Measurements from ENCODE around the gene PCIF1. TPM values are rescaled to one million over a fixed set of nuclear protein-coding genes. Genes with fewer than 3 reads are reported as not detected.

The PCIF1 gene
- total and polyA plus RNA-seq, 2 experiments from 2014 or later, result 5.3 to 24.3 TPM

- Histone ChIP-seq H3K36me3 (ENCODE audit: low read depth) (peaks cover 14% of the 10 kb centered on the region), H3K27ac (peak overlapping the region; percentile 99), H3K9me2 (ENCODE audit: insufficient read depth) (no peaks in the 10 kb centered on the region), H3K4me3 (peak overlapping the region; percentile 91), H4K20me1 (ENCODE audit: insufficient read depth) (no peaks in the 10 kb centered on the region), H3K9me3 (ENCODE audit: low read depth) (no peaks in the 10 kb centered on the region), H3K9ac (peak overlapping the region; percentile 98), H2AFZ (peak overlapping the region; percentile 65; the same call in 1 of the 2 replicates), H3K79me2 (ENCODE audit: insufficient read depth) (peaks cover 34% of the 10 kb centered on the region), H3K4me2 (ENCODE audit: unreplicated experiment) (peak overlapping the region; percentile 73), H3K27me3 (replicated peaks; ENCODE audit: insufficient read depth) (no peaks in the 10 kb centered on the region), H3F3A (ENCODE audit: insufficient read depth) (peaks cover 29% of the 10 kb centered on the region), H3K4me1 (ENCODE audit: insufficient read depth) (peaks cover 30% of the 10 kb centered on the region)
- in situ Hi-C loops (cut with MboI), result no loop called here
- TF ChIP-seq EZH2phosphoT487 (IDR thresholded peaks at IDR 0.05; ENCODE audit: insufficient read depth, low read depth) (no peak), EZH2 (IDR thresholded peaks at IDR 0.05; ENCODE audit: insufficient read depth, poor library complexity, severe bottlenecking) (no peak)
- peak; percentile 85 for DNase-seq
- WGBS, 2 experiments (ENCODE audit: low coverage in 1 of 2, low lambda C conversion rate in 2 of 2, missing lambda C conversion rate in 2 of 2), result 24 to 28% methylated on average over 6 of the region's 6 CpGs
Observed at GRCh38 chr20:45969712-45970634, 35.5 kb downstream of the PCIF1 start.

DNA sequence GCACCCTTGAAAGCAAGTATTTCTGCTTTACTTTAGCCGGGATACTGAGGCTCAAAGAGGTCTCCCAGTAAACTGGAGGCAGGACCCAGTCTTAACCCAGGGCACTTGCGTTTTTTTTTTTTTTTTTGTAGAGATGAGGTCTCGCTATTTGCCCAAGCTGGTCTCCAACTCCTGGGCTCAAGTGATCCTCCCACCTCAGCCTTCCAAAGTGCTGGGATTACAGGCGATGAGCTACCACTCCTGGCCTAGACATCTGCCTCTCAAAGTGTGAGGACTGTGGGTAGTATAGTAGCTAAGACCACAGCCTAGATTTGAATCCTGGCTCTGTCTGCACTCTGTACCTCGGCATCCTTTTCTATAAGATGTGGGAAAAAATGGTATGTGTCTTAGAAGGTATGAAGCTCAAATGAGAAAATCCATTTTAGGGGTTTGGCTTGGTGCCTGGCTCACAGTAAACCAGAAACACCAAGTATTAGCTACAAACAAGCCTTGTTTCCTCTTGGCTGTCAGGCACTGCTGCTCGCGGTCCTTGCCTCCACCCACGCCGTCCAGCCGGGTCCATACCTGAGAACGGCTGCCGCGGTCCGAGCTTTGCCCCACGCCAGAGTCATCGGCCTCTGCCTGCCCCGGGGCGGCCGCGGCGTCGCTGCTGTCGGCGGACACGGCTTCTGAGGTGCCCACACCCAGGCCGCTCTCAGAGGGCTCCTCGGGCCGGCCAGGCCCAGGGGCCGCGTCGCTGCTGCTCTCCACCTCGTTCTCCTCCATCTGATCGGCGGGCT lies 36.4 kb downstream of the PCIF1 start:
- no peaks in the 10 kb centered on the region for H3K9me2 ChIP-seq (ENCODE audit: insufficient read depth)
- peaks cover 14% of the 10 kb centered on the region for H3K36me3 ChIP-seq (ENCODE audit: low read depth)
- H4K20me1 ChIP-seq (ENCODE audit: insufficient read depth), result no peaks in the 10 kb centered on the region
- peak overlapping the region; percentile 73 for H3K4me2 ChIP-seq (ENCODE audit: unreplicated experiment)
- DNase-seq, result peak; percentile 75
- H2AFZ ChIP-seq, result peak overlapping the region; percentile 65
- in situ Hi-C loops (cut with MboI), result no loop called here
- H3K4me1 ChIP-seq (ENCODE audit: insufficient read depth), result peaks cover 30% of the 10 kb centered on the region
- no peaks in the 10 kb centered on the region for H3K27me3 ChIP-seq (replicated peaks; ENCODE audit: insufficient read depth)
- H3F3A ChIP-seq (ENCODE audit: insufficient read depth), result peaks cover 29% of the 10 kb centered on the region
- H3K9ac ChIP-seq, result peak overlapping the region; percentile 98
- 3 to 4% methylated on average over 32 to 33 of the region's 34 CpGs for WGBS, 2 experiments (ENCODE audit: low coverage in 1 of 2, low lambda C conversion rate in 2 of 2, missing lambda C conversion rate in 2 of 2)
- H3K9me3 ChIP-seq (ENCODE audit: low read depth), result no peaks in the 10 kb centered on the region
- peak overlapping the region; percentile 99 for H3K27ac ChIP-seq
- peaks cover 34% of the 10 kb centered on the region for H3K79me2 ChIP-seq (ENCODE audit: insufficient read depth)
- peak overlapping the region; percentile 91 for H3K4me3 ChIP-seq
- TF ChIP-seq EZH2 (IDR thresholded peaks at IDR 0.05; ENCODE audit: insufficient read depth, poor library complexity, severe bottlenecking) (no peak), EZH2phosphoT487 (IDR thresholded peaks at IDR 0.05; ENCODE audit: insufficient read depth, low read depth) (no peak)

- peak overlapping the region; percentile 91 for H3K4me3 ChIP-seq
- peak overlapping the region; percentile 98 for H3K9ac ChIP-seq
- 4 to 5% methylated on average over 12 to 14 of the region's 14 CpGs for WGBS, 2 experiments (ENCODE audit: low coverage in 1 of 2, low lambda C conversion rate in 2 of 2, missing lambda C conversion rate in 2 of 2)
- no peaks in the 10 kb centered on the region for H3K9me2 ChIP-seq (ENCODE audit: insufficient read depth)
- no peaks in the 10 kb centered on the region for H3K27me3 ChIP-seq (replicated peaks; ENCODE audit: insufficient read depth)
- in situ Hi-C loops (cut with MboI), result no loop called here
- peaks cover 9% of the 10 kb centered on the region; the same call in 1 of the 2 replicates for H3K36me3 ChIP-seq (ENCODE audit: low read depth)
- DNase-seq, result no peak
- peak overlapping the region; percentile 73 for H3K4me2 ChIP-seq (ENCODE audit: unreplicated experiment)
- peaks cover 30% of the 10 kb centered on the region for H3K4me1 ChIP-seq (ENCODE audit: insufficient read depth)
- H2AFZ ChIP-seq, result peak overlapping the region; percentile 65
- no peaks in the 10 kb centered on the region for H4K20me1 ChIP-seq (ENCODE audit: insufficient read depth)
- H3K9me3 ChIP-seq (ENCODE audit: low read depth), result no peaks in the 10 kb centered on the region
- H3F3A ChIP-seq (ENCODE audit: insufficient read depth), result peaks cover 29% of the 10 kb centered on the region
- H3K79me2 ChIP-seq (ENCODE audit: insufficient read depth), result peaks cover 34% of the 10 kb centered on the region
- H3K27ac ChIP-seq, result peak overlapping the region; percentile 99
- TF ChIP-seq EZH2phosphoT487 (IDR thresholded peaks at IDR 0.05; ENCODE audit: insufficient read depth, low read depth) (no peak), EZH2 (IDR thresholded peaks at IDR 0.05; ENCODE audit: insufficient read depth, poor library complexity, severe bottlenecking) (no peak)
Observed at GRCh38 chr20:45971425-45971674, 36.9 kb downstream of the PCIF1 start.

GRCh38 chr20:45971675-45972499 lies 37.4 kb downstream of the PCIF1 start, which contains the start of gene ZNF335:
TSS of gene ZNF335 (minus strand) at chr20:45972203. CDS start at chr20:45971410, 793 bp downstream.
- WGBS, 2 experiments (ENCODE audit: low coverage in 1 of 2, low lambda C conversion rate in 2 of 2, missing lambda C conversion rate in 2 of 2), result 1% methylated on average over 69 to 72 of the region's 72 CpGs
- in situ Hi-C loops (cut with MboI), result no loop called here

More at GRCh38 chr20:45971675-45972499, 37.4 kb downstream of the PCIF1 start, which contains the start of gene ZNF335:
- TF ChIP-seq EZH2 (IDR thresholded peaks at IDR 0.05; ENCODE audit: insufficient read depth, poor library complexity, severe bottlenecking) (no peak), EZH2phosphoT487 (IDR thresholded peaks at IDR 0.05; ENCODE audit: insufficient read depth, low read depth) (no peak)
- H3K27ac ChIP-seq, result peak within 1 kb of the TSS; percentile 99
- no peaks in the 10 kb centered on the region for H3K9me2 ChIP-seq (ENCODE audit: insufficient read depth)
- no peaks in the 10 kb centered on the region for H4K20me1 ChIP-seq (ENCODE audit: insufficient read depth)
- peak; percentile 97 for DNase-seq
- H3K9ac ChIP-seq, result peak within 1 kb of the TSS; percentile 98
- H3K36me3 ChIP-seq (ENCODE audit: low read depth), result peaks cover 5% of the 10 kb centered on the region; the same call in 1 of the 2 replicates
- peak within 1 kb of the TSS; percentile 83 for H2AFZ ChIP-seq
- H3K27me3 ChIP-seq (replicated peaks; ENCODE audit: insufficient read depth), result no peaks in the 10 kb centered on the region
- peaks cover 30% of the 10 kb centered on the region for H3K4me1 ChIP-seq (ENCODE audit: insufficient read depth)
- peak within 1 kb of the TSS; percentile 97 for H3K4me2 ChIP-seq (ENCODE audit: unreplicated experiment)
- no peaks in the 10 kb centered on the region for H3K9me3 ChIP-seq (ENCODE audit: low read depth)
- peaks cover 29% of the 10 kb centered on the region for H3F3A ChIP-seq (ENCODE audit: insufficient read depth)
- H3K79me2 ChIP-seq (ENCODE audit: insufficient read depth), result peaks cover 34% of the 10 kb centered on the region
- H3K4me3 ChIP-seq, result peak within 1 kb of the TSS; percentile 91

Data from GM23248 (cell line).